Measurements from ENCODE around the gene SPACA5.
"Not testable (repeated sequence)": the region's sequence is repeated elsewhere in the genome, so short reads cannot be mapped to it uniquely, and the experiment has no call there.

The SPACA5 gene

GRCh38 chrX:48022100-48022499 lies 15.3 kb downstream of the SPACA5 start:
- no peak for DNase-seq

GRCh38 chrX:48022738-48023137 lies 15.9 kb downstream of the SPACA5 start:
- no peak for DNase-seq

- peak; percentile 61 for DNase-seq
Measured at GRCh38 chrX:48025561-48025960, 18.8 kb downstream of the SPACA5 start.

- not testable (repeated sequence) for DNase-seq
Measured at GRCh38 chrX:48027545-48027944, 20.8 kb downstream of the SPACA5 start.

GRCh38 chrX:48028091-48028490 lies 21.3 kb downstream of the SPACA5 start:
- no peak for DNase-seq

- no peak for DNase-seq
Measured at GRCh38 chrX:48030237-48030636, 23.4 kb downstream of the SPACA5 start.

GRCh38 chrX:48030641-48031173 lies 23.9 kb downstream of the SPACA5 start:
- DNase-seq, result not testable (repeated sequence)

GRCh38 chrX:48035891-48036290 lies 29.1 kb downstream of the SPACA5 start:
- DNase-seq, result no peak

- no peak for DNase-seq
Measured at GRCh38 chrX:48043056-48043455, 36.3 kb downstream of the SPACA5 start.

GRCh38 chrX:48045410-48046311 lies 38.9 kb downstream of the SPACA5 start:
- no peak for DNase-seq

- no peak for DNase-seq
Measured at GRCh38 chrX:48046846-48047245, 40.1 kb downstream of the SPACA5 start.

- DNase-seq, result no peak
Measured at GRCh38 chrX:48058621-48059295, 52.0 kb downstream of the SPACA5 start.

- no peak for DNase-seq
Measured at GRCh38 chrX:48059296-48059639, 52.5 kb downstream of the SPACA5 start.
